ENCODE data around the gene NHLRC4.

The NHLRC4 gene

DNA sequence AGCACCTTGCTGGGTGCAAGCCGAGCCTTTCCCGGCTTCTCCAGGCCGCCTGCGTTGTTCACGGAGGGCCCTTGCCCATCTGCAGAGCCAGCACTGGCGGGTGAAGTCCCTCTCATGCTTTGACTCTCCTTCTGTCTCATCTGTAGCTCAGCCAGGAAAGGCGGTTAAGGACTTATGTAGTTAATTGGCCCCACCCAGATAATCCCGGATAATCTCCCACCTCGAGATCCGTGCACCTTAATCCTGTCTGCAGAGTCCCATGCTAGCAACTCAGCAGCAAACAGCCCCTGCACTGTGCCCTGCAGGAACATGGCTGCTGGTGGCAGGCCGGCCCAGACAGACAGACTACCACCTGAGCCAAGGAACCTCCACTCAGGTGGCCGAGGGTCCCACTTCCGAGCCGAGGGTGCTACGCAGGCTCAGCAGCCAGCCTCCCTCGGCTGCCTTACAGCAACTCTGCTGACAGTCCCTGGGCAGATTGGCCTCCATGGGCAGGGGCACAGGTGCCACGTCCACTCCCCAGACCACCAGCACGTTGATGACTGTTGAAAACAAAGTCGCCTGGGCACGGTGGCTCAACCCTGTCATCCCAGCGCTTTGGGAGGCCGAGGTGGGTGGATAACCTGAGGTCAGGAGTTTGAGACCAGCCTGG lies 40.0 kb downstream of the NHLRC4 start:
- no peak for DNase-seq

DNA sequence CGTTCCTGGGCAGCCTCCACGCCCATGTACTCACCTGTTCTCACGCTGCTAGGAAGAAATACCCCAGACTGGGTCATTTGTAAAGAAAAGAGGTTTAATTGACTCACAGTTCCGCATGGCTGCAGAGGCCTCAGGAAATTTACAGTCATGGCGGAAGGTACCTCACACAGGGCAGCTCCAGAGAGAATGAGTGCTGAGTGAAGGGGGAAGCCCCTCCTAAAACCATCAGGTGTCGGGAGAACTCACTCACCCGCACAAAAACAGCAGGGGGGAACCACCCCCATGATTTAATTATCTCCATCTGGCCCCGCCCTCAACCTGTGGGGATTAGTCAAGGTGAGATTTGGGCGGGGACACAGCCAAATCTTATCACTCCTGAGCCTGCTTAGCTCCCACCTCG lies 41.2 kb downstream of the NHLRC4 start:
- peak; percentile 66 to 72 for DNase-seq

DNA sequence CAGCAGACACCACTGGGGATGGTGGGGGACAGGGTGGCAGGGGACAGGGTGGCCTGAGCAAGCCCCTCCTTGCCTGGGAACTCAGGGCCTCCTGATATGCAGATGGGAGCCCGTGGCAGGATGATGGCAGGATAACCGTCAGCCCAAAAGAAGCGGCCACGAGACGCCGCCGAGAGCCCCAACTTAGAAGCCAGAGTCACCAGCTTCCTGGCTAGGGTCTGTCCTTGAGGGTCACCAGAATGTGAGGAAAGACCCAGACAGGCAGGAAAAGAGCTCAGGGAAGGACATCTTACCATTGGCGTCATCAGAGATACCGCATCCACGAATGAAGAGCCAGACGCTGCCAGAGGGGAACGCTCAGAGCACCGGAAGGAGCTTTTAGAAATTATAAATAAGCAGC lies 42.5 kb downstream of the NHLRC4 start:
- DNase-seq, result no peak

- DNase-seq, result no peak
These were observed 43.2 kb downstream of the NHLRC4 start for GRCh38 chr16:609984-610383.

DNA sequence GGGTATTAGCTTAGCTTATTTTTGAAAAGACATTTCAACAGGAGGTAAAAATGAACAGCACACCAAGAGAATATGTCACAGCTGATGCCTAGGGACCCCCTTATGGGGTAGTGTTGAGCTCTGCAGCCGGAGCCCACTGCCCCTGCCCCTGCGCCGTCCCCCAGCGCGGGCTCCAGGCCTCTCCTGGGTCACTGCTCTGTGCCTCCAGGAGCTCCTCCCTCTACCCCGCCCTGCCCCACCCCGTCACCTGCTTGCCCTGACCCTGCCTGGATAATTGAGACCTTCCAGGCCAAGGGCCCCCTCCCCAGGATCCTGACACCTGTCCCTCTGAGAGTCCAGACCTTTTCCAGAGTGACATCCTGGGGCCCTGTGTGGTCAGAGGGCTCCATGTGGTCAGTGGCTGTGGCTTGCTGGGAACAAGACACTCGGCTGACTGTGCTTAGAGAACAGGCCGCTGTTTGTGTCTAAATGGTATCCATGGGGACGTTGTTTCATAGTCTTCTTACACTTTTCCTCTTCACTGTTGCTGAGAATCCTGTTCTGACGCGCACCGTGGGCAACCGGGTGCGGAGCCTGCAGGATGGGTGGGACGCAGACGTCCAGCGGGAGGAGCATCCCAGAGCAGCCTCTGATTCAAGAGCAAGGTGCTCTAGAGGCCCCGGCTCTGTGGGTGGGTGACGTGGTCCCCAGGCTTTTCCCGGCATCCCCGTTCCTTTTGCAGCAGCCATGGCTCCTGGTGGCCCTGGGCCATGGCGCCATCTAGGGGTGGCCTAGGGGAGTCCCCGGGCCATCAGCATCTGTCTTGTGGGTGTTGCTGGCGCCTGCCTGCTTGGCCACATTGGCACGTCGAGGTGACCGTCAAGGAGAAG lies 43.9 kb downstream of the NHLRC4 start:
- peak; percentile 68 to 78 for DNase-seq

- DNase-seq, result no peak
These were observed 48.3 kb downstream of the NHLRC4 start for GRCh38 chr16:615122-615521.

DNA sequence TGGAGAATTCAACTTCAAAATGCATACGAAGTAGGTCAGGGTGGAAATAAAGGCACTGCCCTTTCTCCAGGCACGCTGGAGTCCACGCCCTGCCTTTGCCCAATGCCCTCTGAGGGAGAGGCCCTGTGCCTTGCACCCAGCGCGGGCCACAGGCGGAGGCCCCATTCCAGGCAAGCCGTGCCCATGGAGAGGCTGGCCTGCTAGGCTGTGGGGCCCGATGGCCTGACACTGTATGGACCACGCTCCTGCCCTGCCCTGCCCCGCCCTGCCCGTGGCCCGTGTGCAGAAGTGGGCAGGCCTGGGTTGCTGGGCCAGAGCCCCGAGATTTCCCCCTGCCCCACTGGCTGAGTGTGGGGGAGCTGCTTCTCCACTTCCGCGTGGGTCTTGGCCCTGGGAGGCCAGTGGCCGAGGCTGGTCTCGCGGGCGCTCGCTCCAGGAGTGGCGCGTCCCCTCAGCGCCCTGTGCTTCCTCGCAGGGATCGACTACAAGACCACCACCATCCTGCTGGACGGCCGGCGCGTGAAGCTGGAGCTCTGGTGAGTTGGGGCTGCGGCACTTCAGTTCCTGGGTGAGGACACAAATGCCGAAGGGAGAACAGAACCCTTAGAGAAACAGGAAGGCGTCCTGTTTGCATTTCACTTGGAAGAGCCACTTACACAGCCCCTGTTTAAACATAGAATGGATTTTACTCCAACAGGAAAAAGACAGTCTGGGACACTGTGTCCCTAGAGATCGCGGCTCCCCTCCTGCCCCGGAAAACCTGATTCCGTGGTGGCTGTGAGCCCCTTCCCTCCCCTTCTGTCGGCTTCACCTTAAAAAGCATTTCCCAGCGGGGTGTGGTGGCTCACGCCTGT lies 50.2 kb downstream of the NHLRC4 start:
- no peak for DNase-seq

GRCh38 chr16:617855-618254 lies 51.0 kb downstream of the NHLRC4 start:
- no peak for DNase-seq

Data from activated CD4-positive, alpha-beta T cell treated with anti-CD3 and anti-CD28 coated beads, Interleukin-2, amount 50 U/mL, for 48 hours (primary cell).